HepG2 (cell line): ENCODE results near the gene USP35. TPM values are rescaled to one million over a fixed set of nuclear protein-coding genes. Genes with fewer than 3 reads are reported as not detected.

Experiments used
- ATAC-seq: fragments of 200-7000 bp; cut with Tn5 transposase; 3 replicates; pipeline ENCODE4 v1.9.1; 2020; ENCODE audit warnings: mild to moderate bottlenecking, moderate library complexity
- BruUV-seq: library from RNA; stranded (reverse); fragments of 400-500 nt; replicated peaks from 2 replicates; lab custom pipeline; 2021; lab: Mats Ljungman, UMichigan
- CTCF ChIA-PET: fragments of 300-600 bp; formaldehyde crosslinking; extraction: SDS; loops from one replicate; lab custom pipeline; 2021; ENCODE audit warnings: low total read pairs, inconsistent platforms, low intra/inter-chr PET ratio; lab: Yijun Ruan, JAX
- POLR2A ChIA-PET: fragments of 350-600 bp; sonication (Branson Sonifier 250); formaldehyde crosslinking; loops from one replicate; lab custom pipeline; 2020; ENCODE audit warnings: antibody characterized with exemption, inconsistent platforms; lab: Yijun Ruan, JAX
- DNase-seq: peaks from one replicate; pipeline ENCODE4 v3.0.0-alpha.2; 2015; ENCODE audit warnings: low spot score
- FAIRE-seq: peaks from 3 replicates; lab custom pipeline; 2011; peaks lifted over from hg19 to GRCh38; lab: Jason Lieb, UNC
- H2AFZ ChIP-seq: one replicate; pipeline ENCODE4 v1.6.1; 2011; ENCODE audit warnings: low read length, inconsistent platforms
- H3K27ac ChIP-seq: fragments of 300-600 bp; 3 replicates; pipeline ENCODE4 v1.8.0; 2011; ENCODE audit warnings: mixed run types, mild to moderate bottlenecking, mixed read lengths, low read length, inconsistent platforms; ENCODE audit not compliant: insufficient read depth; ENCODE audit errors: extremely low read length
- H3K27me3 ChIP-seq, 2 experiments: fragments of 200-600 bp in 1 of 2; 2 replicates in 1 of 2; 3 replicates in 1 of 2; pipeline versions ENCODE4 v1.6.0 to v1.8.0; 2011; ENCODE audit warnings: low read length in 2 of 2, mild to moderate bottlenecking in 2 of 2, moderate library complexity in 2 of 2, inconsistent platforms in 1 of 2; ENCODE audit not compliant: insufficient read depth in 2 of 2, control insufficient read depth in 1 of 2
- H3K36me3 ChIP-seq, 2 experiments: fragments of 200-600 bp in 1 of 2; replicated peaks in 1 of 2; 2 replicates in 1 of 2; 3 replicates in 1 of 2; pipeline versions ENCODE4 v1.5.1 to v1.8.0; 2011; ENCODE audit warnings: low read length in 2 of 2, inconsistent platforms in 1 of 2; ENCODE audit not compliant: insufficient read depth in 2 of 2, control insufficient read depth in 1 of 2
- H3K4me1 ChIP-seq: 2 replicates; pipeline ENCODE4 v1.5.1; 2012; ENCODE audit warnings: low read length, inconsistent platforms; ENCODE audit not compliant: insufficient read depth
- H3K4me2 ChIP-seq: 2 replicates; pipeline ENCODE4 v1.6.0; 2011; ENCODE audit warnings: low read depth, low read length, inconsistent platforms
- H3K4me3 ChIP-seq, 3 experiments: fragments of 200-600 bp in 1 of 3; sonication (generic), shearing (Covaris generic) in 1 of 3; replicated peaks in 1 of 3; 2 replicates each; pipeline ENCODE4 v1.5.1; 2011 to 2016; ENCODE audit warnings: low read length in 3 of 3, inconsistent platforms in 2 of 3, low read depth in 2 of 3, mild to moderate bottlenecking in 2 of 3, control low read depth in 1 of 3, mixed read lengths in 1 of 3; ENCODE audit not compliant: insufficient read depth in 1 of 3
- H3K79me2 ChIP-seq: one replicate; pipeline ENCODE4 v1.6.1; 2011; ENCODE audit warnings: low read length, inconsistent platforms; ENCODE audit not compliant: insufficient read depth
- H3K9ac ChIP-seq: 2 replicates; pipeline ENCODE4 v1.6.0; 2011; ENCODE audit warnings: mild to moderate bottlenecking, low read depth, low read length, inconsistent platforms; ENCODE audit not compliant: insufficient read depth
- H3K9me3 ChIP-seq: 2 replicates; pipeline ENCODE4 v1.5.1; 2012; ENCODE audit warnings: mild to moderate bottlenecking, low read length
- H4K20me1 ChIP-seq: 2 replicates; pipeline ENCODE4 v1.6.0; 2011; ENCODE audit warnings: inconsistent platforms, mild to moderate bottlenecking, low read length, moderate library complexity; ENCODE audit not compliant: insufficient read depth
- KLF9 ChIP-seq: IDR thresholded peaks from 2 replicates; pipeline ENCODE4 v1.6.1; 2016; ENCODE audit warnings: low read depth
- MEIS1 ChIP-seq: sonication (generic); formaldehyde crosslinking; IDR thresholded peaks from 2 replicates; pipeline ENCODE4 v1.9.0; 2021; ENCODE audit warnings: mild to moderate bottlenecking, missing genetic modification reagents, moderate library complexity, borderline replicate concordance
- NCOR1 ChIP-seq: fragments of 200-600 bp; sonication (generic); IDR thresholded peaks from 2 replicates; pipeline ENCODE4 v1.7.0; 2017; ENCODE audit warnings: antibody characterized with exemption, low read length, borderline replicate concordance
- NFKBIZ ChIP-seq: IDR thresholded peaks from 2 replicates; pipeline ENCODE4 v1.6.1; 2018; ENCODE audit warnings: missing genetic modification reagents, missing compliant biosample characterization
- NPAS2 ChIP-seq: sonication (generic); formaldehyde crosslinking; IDR thresholded peaks from 2 replicates; pipeline ENCODE4 v1.8.0; 2022; ENCODE audit warnings: mild to moderate bottlenecking, missing genetic modification reagents, borderline replicate concordance
- PITX1 ChIP-seq: sonication (generic); formaldehyde crosslinking; IDR thresholded peaks from 2 replicates; pipeline ENCODE4 v1.5.1; 2020; ENCODE audit warnings: mild to moderate bottlenecking, missing genetic modification reagents
- ZBTB10 ChIP-seq: sonication (generic); formaldehyde crosslinking; IDR thresholded peaks from 2 replicates; pipeline ENCODE4 v1.4.0; 2020; ENCODE audit warnings: missing genetic modification reagents, borderline replicate concordance
- ZKSCAN5 ChIP-seq: sonication (generic); formaldehyde crosslinking; IDR thresholded peaks from 2 replicates; pipeline ENCODE4 v1.5.1; 2020; ENCODE audit warnings: mild to moderate bottlenecking, missing genetic modification reagents
- ZNF556 ChIP-seq: sonication (generic); formaldehyde crosslinking; IDR thresholded peaks from 2 replicates; pipeline ENCODE4 v1.4.0; 2020; ENCODE audit warnings: mild to moderate bottlenecking, missing genetic modification reagents, borderline replicate concordance
- ZNF878 ChIP-seq: sonication (generic); formaldehyde crosslinking; IDR thresholded peaks from 2 replicates; pipeline ENCODE4 v1.8.1; 2023; ENCODE audit warnings: mild to moderate bottlenecking, missing genetic modification reagents, moderate library complexity
- WGBS: methylation state at CpG from one replicate; pipeline ENCODE4 v1.1.6; 2017; ENCODE audit warnings: low lambda C conversion rate; 5-methylcytosine and 5-hydroxymethylcytosine counted together
- in situ Hi-C: cut with HindIII; loops from 2 replicates; pipeline ENCODE4 v1.10.0; 2017; ENCODE audit warnings: low pct_unique_long_range_greater_than_20kb; ENCODE audit not compliant: extremely low pct_ligation_motif_present
- intact Hi-C: fragments of 100-400 bp; cut with micrococcal nuclease; formaldehyde crosslinking; loops from one replicate; pipeline ENCODE4 v1.10.0; 2022; ENCODE audit not compliant: unreplicated experiment
- polyA plus RNA-seq, 8 experiments: library from polyadenylated mRNA; depleted of rRNA in 3 of 8; stranded (reverse) in 7 of 8; unstranded in 1 of 8; fragments of >200 nt; fragmentation: Illumina TruSeq in 4 of 8; extraction: Trizol in 4 of 8; gene quantifications; 2 replicates each; pipeline versions ENCODE4 v1.2.1 to v1.2.3, GENCODE V29; 2011 to 2016; ENCODE audit warnings: low read depth in 4 of 8, missing spikeins in 1 of 8, mixed read lengths in 1 of 8; ENCODE audit not compliant: insufficient read depth in 1 of 8
- total RNA-seq, 5 experiments: library from RNA; depleted of rRNA; stranded (reverse); fragments of >200 nt; fragmentation: Illumina TruSeq; extraction: Trizol; gene quantifications; 2 replicates each; pipeline ENCODE4 v1.2.3, GENCODE V29; 2016; ENCODE audit warnings: low read depth in 1 of 5

USP35 gene
- total and polyA plus RNA-seq, 2 of the 13 experiments (the other 11 are each of a cell fraction or from before 2014, with no cell fraction given) = 4.6 to 7.7 TPM

- TF ChIP-seq ZNF878 (CRISPR knock-in tag) = no peak
- no peak for TF ChIP-seq NPAS2 (CRISPR knock-in tag)
Measured at GRCh38 chr11:78179459-78180071, 9.2 kb upstream of the USP35 start (continued).

GRCh38 chr11:78180751-78181150 lies 8.0 kb upstream of the USP35 start:
- Histone ChIP-seq H3K79me2 (no peaks in the 10 kb centered on the region), H4K20me1 (no peaks in the 10 kb centered on the region), H2AFZ (no peak overlapping the region), H3K4me2 (no peak overlapping the region), H3K9me3 (no peaks in the 10 kb centered on the region), H3K27ac (no peak overlapping the region), H3K9ac (no peak overlapping the region), H3K4me1 (peaks cover 45% of the 10 kb centered on the region), H3K36me3 (no peaks in the 10 kb centered on the region), H3K4me3 (no peak overlapping the region), H3K27me3 (no peaks in the 10 kb centered on the region)
- DNase-seq = no peak
- ChIA-PET CTCF (no interaction called here), POLR2A (interaction anchor here (1.5 kb wide), 1 partner anchor 8 kb away, joined by 8 read pairs; the partner anchor contains the start of genes KCTD21 and USP35)
- 96% methylated on average over 4 of the region's 4 CpGs for WGBS
- no peak for ATAC-seq
- TF ChIP-seq ZKSCAN5 (CRISPR knock-in tag) (no peak), PITX1 (CRISPR knock-in tag) (no peak), MEIS1 (CRISPR knock-in tag) (no peak), KLF9 (no peak), ZBTB10 (CRISPR knock-in tag) (no peak), ZNF556 (no peak), NFKBIZ (CRISPR knock-in tag) (no peak), NCOR1 (no peak)
- FAIRE-seq = no peak
- intact Hi-C loops = no loop called here
- no TSS peak for BruUV-seq
- in situ Hi-C loops = no loop called here
